ENCODE results near the gene FUZ.

- TF ChIP-seq CTCF (IDR thresholded peaks at IDR 0.05 in 2 of 3, conservative IDR thresholded peaks at IDR 0.05 in 1 of 3; ENCODE audit: borderline replicate concordance in 1 of 3, insufficient read depth in 1 of 3, low read depth in 2 of 3, low read length in 2 of 3) (no peak), EZH2phosphoT487 (IDR thresholded peaks at IDR 0.05; ENCODE audit: borderline replicate concordance) (no peak), ATF3 (IDR thresholded peaks at IDR 0.05) (no peak), REST (IDR thresholded peaks at IDR 0.05; ENCODE audit: low read depth) (no peak), POLR2A (IDR thresholded peaks at IDR 0.05; ENCODE audit: borderline replicate concordance, extremely low read depth, insufficient read depth, insufficient read length) (no peak), ELF1 (IDR thresholded peaks at IDR 0.05; ENCODE audit: borderline replicate concordance, low read depth) (no peak), CEBPB (IDR thresholded peaks at IDR 0.05; ENCODE audit: low read depth) (no peak)
These were observed 5.8 kb downstream of the FUZ start for GRCh38 chr19:49807058-49807903.

All from HCT116 (cell line).